ENCODE measurements around the gene KCTD16. TPM values are rescaled to one million over a fixed set of nuclear protein-coding genes. Genes with fewer than 3 reads are reported as not detected.

The KCTD16 gene
- total RNA-seq, 2 donors from 2014 or later, result 0.27 to 0.35 TPM

DNA sequence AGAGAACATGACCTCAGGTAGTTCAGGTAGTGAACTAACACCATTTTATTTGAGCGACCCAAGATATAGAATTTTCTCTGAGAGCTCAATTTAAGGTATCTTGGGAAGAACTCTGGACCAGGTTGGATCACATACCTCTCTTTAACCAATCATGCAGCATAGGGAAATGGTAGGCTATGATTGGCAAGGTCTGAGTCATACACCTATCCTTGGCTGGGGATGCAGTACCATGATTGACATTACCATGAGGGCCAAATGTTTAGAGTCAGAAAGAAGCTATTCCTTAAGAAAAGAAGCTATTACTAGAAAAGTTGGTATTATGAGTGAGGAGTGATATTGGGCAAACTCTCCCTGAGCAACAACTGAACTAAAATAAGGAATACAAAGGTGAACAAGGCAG, 258.7 kb downstream of the KCTD16 start:
- no peaks in the 10 kb centered on the region for H3K4me1 ChIP-seq (ENCODE audit: control insufficient read depth in 1 of 2, low read depth in 2 of 2)
- no peaks in the 10 kb centered on the region for H3K27me3 ChIP-seq (replicated peaks; ENCODE audit: insufficient read depth)
- H3K27ac ChIP-seq, result no peak overlapping the region
- TF ChIP-seq, protein P1, sequence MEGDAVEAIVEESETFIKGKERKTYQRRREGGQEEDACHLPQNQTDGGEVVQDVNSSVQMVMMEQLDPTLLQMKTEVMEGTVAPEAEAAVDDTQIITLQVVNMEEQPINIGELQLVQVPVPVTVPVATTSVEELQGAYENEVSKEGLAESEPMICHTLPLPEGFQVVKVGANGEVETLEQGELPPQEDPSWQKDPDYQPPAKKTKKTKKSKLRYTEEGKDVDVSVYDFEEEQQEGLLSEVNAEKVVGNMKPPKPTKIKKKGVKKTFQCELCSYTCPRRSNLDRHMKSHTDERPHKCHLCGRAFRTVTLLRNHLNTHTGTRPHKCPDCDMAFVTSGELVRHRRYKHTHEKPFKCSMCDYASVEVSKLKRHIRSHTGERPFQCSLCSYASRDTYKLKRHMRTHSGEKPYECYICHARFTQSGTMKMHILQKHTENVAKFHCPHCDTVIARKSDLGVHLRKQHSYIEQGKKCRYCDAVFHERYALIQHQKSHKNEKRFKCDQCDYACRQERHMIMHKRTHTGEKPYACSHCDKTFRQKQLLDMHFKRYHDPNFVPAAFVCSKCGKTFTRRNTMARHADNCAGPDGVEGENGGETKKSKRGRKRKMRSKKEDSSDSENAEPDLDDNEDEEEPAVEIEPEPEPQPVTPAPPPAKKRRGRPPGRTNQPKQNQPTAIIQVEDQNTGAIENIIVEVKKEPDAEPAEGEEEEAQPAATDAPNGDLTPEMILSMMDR (IDR thresholded peaks at IDR 0.05), result no peak
- H3K9me3 ChIP-seq, result no peaks in the 10 kb centered on the region
- H3K36me3 ChIP-seq, result no peaks in the 10 kb centered on the region
- H3K4me3 ChIP-seq, result no peak overlapping the region
- no peak for DNase-seq (ENCODE audit: low spot score)
- ATAC-seq (ENCODE audit: insufficient number of reproducible peaks, low FRiP score, low read depth), result no peak

DNA sequence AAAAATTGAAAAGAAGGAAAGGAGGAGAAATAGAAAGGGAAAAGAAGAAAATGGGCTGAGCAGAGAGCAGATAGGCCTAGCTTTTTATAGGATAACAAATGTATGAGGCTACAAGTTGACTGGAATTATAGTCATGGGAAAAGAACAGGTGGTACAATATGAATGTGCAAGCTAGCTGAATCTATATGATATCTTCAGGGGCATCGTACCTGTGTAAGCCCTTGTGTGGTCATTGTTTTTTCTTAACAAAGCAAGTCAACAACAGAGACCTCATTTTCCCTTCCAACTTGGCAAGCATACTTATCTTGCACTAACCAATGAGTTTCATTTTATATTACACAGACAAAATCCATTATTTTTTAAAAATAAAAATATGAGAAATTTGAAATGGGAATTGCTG, 259.2 kb downstream of the KCTD16 start:
- TF ChIP-seq, protein P1 (IDR thresholded peaks at IDR 0.05), result no peak
- H3K27ac ChIP-seq, result no peak overlapping the region
- H3K9me3 ChIP-seq, result no peaks in the 10 kb centered on the region
- no peaks in the 10 kb centered on the region for H3K36me3 ChIP-seq
- no peak for DNase-seq (ENCODE audit: low spot score)
- no peaks in the 10 kb centered on the region for H3K4me1 ChIP-seq (ENCODE audit: control insufficient read depth in 1 of 2, low read depth in 2 of 2)
- no peaks in the 10 kb centered on the region for H3K27me3 ChIP-seq (replicated peaks; ENCODE audit: insufficient read depth)
- no peak for ATAC-seq (ENCODE audit: insufficient number of reproducible peaks, low FRiP score, low read depth)
- no peak overlapping the region for H3K4me3 ChIP-seq

DNA sequence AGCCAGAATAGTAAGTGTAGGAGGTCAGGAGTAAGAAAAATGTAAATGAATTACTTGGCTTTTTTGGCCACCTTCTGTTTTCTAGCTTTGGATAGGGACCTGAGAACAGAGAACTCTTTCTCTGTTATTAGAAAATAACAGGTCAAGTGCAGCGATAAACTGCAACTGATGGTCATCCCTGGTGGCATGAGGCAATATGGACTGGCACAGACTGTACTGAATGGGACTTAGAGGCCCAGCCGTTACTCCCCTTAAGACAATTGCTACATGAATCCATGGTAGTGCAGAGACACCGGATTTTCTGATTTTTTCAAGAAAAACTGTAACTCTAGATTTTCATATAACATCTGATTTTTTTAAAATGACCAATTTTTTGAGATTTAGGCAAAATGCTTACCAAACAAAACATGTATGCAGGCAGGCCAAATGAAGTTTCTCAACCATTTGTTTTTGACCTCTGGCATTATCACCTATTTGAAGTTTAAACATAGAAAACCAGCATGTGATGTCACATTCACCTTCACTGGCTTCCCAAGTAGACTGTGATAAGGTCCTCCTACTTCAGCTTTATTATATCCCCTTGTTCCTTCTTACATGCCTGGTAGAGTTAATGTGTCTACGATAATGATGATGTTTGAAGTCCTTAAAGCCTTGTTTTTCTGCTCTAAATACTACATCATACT, 262.6 kb downstream of the KCTD16 start:
- H3K27me3 ChIP-seq (replicated peaks; ENCODE audit: insufficient read depth), result no peaks in the 10 kb centered on the region
- no peak for DNase-seq (ENCODE audit: low spot score)
- no peak overlapping the region for H3K4me3 ChIP-seq
- TF ChIP-seq, protein P1 (IDR thresholded peaks at IDR 0.05), result no peak
- no peaks in the 10 kb centered on the region for H3K9me3 ChIP-seq
- H3K36me3 ChIP-seq, result no peaks in the 10 kb centered on the region
- ATAC-seq (ENCODE audit: insufficient number of reproducible peaks, low FRiP score, low read depth), result no peak
- H3K4me1 ChIP-seq (ENCODE audit: control insufficient read depth in 1 of 2, low read depth in 2 of 2), result no peaks in the 10 kb centered on the region
- no peak overlapping the region for H3K27ac ChIP-seq

DNA sequence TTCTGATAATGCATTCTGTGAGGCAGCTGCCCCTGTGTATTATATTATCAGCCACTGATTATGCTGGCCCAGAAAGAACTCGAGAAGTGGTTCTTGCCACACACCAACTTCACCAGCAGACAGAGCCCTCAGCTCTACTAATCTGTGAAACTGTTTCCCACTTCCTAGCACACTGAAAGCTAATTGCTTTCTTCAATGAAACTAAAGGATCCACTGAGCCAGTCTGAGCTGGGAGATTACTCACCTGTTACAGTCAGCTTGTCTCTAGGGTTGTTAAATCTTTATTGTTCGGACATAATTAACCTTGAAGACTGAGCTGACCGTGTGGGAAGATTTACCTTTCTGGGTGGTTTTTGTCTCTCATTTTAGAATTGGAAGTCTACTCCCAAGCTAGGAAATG, 263.2 kb downstream of the KCTD16 start:
- no peak for ATAC-seq (ENCODE audit: insufficient number of reproducible peaks, low FRiP score, low read depth)
- Histone ChIP-seq H3K9me3 (no peaks in the 10 kb centered on the region), H3K27me3 (replicated peaks; ENCODE audit: insufficient read depth) (no peaks in the 10 kb centered on the region), H3K27ac (no peak overlapping the region), H3K4me1 (ENCODE audit: control insufficient read depth in 1 of 2, low read depth in 2 of 2) (no peaks in the 10 kb centered on the region), H3K36me3 (no peaks in the 10 kb centered on the region), H3K4me3 (no peak overlapping the region)
- TF ChIP-seq, protein P1 (IDR thresholded peaks at IDR 0.05), result no peak
- DNase-seq (ENCODE audit: low spot score), result no peak

DNA sequence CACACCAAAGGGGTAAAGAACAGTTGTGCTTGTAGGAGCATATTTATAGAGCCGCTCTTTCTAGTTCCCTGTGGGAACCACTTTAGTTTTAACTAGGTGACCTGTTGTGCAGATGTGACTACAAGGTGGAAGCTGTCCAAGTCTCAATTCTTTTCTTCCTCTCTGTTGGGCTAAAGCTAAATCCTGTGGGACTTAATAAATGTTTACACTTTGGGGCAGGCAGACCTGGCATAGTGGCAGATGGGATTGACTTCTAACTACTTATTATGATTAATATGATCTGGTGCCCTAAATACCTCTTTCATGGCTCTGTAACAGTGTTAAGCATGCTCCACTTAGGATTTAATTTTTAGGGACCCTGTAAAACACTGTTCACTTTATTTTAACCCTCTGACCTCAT, 265.3 kb downstream of the KCTD16 start:
- H3K36me3 ChIP-seq, result no peaks in the 10 kb centered on the region
- H3K27ac ChIP-seq, result no peak overlapping the region
- ATAC-seq (ENCODE audit: insufficient number of reproducible peaks, low FRiP score, low read depth), result no peak

More for the DNA sequence above, 265.3 kb downstream of the KCTD16 start:
- DNase-seq (ENCODE audit: low spot score), result no peak
- Histone ChIP-seq H3K27me3 (replicated peaks; ENCODE audit: insufficient read depth) (no peaks in the 10 kb centered on the region), H3K4me1 (ENCODE audit: control insufficient read depth in 1 of 2, low read depth in 2 of 2) (no peaks in the 10 kb centered on the region), H3K4me3 (no peak overlapping the region), H3K9me3 (peaks cover 3% of the 10 kb centered on the region)
- TF ChIP-seq, protein P1 (IDR thresholded peaks at IDR 0.05), result no peak

All from thoracic aorta (tissue), 2 donors.